ENCODE data around the gene HSD17B3.

DNA sequence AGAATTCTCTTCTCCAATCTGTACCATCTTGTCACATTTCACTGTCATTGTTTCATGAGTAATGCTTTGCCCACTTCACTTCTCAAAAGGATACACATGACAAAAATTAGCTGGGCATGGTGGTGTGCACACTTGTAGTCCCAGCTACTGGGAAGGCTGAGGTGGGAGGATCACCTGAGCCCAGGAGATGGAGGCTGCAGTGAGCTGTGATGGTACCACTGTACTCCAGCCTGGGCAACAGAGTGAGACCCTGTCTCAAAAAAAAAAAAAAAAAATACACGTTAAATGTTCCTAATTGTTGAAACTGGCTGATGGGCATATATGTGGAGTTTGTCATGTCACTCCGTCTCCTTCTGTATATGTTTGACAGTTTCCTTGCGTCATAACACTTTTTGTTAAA, 36.3 kb upstream of the HSD17B3 start:
- TF ChIP-seq CTCF (IDR thresholded peaks at IDR 0.05) (no peak), JUND (IDR thresholded peaks at IDR 0.05) (no peak), POLR2AphosphoS5 (IDR thresholded peaks at IDR 0.05; ENCODE audit: low read depth, low read length) (no peak), YY1 (IDR thresholded peaks at IDR 0.05; ENCODE audit: low read depth) (no peak)

All from SK-N-SH (cell line).